GM19240 (cell line): ENCODE data around the gene PIP4K2C.

Source experiments
- DNase-seq: peaks from one replicate; pipeline ENCODE4 v3.0.0; 2011; ENCODE audit warnings: low spot score; ENCODE audit not compliant: insufficient read length

Gene PIP4K2C

GRCh38 chr12:57590864-57591781 is at the start of gene PIP4K2C:
Gene PIP4K2C, plus strand, starts transcription at chr12:57591192. Its CDS starts 98 bp downstream, at chr12:57591290.
- peak; percentile 89 for DNase-seq

GRCh38 chr12:57541717-57542116 is 49.3 kb upstream of the PIP4K2C start:
- DNase-seq: no peak

GRCh38 chr12:57543581-57543980 is 47.4 kb upstream of the PIP4K2C start:
- no peak for DNase-seq

GRCh38 chr12:57545809-57546437 is 45.1 kb upstream of the PIP4K2C start:
- no peak for DNase-seq

DNA sequence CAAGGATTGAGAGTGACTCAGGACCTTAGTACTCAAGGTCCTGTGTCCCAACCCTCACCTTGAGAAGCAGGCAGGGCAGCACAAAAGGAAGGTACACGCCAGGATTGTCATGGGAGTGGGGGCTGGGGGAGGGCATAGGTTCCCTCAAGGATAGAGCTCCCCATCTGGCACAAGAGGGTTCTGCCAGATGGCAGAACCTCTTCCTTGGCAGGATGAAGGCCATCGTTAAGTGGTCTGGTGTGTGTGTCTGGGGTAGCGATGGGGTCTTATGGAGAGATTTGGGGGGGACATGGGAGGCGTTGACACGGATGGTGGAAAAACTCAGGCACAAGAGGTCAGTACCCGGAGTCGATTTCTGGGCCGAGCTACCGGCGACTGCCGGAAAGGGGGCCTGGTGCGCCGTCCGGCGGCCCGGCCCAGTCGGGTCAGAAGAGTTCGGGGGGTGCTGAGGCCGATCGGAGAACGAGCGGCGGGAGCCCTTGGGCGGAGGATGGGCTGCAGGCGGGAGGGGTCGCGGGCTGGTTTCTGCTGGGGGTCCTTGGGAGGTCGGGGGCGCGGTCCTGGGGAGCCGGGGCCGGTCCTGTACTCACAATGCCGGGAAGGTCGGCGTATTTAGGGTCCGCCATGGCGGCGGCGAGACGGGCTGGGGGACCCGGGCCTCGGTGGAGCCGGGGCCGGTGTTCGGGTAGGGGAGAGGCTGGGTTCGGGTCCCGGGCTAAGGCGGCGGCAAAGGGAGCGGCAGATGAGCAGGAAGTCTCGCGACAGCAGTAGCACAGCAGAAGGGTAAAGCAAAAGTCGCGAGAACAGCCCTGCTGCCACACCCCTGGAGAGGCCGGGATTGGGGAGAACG is 44.3 kb upstream of the PIP4K2C start, which contains the start of gene DCTN2:
TSS of gene DCTN2 (minus strand) at position 755 of the 850 bp plus-strand sequence. CDS start at position 626, 129 bp downstream.
- DNase-seq: peak; percentile 100

- no peak for DNase-seq
Measured at GRCh38 chr12:57547288-57548012, 43.5 kb upstream of the PIP4K2C start.

DNA sequence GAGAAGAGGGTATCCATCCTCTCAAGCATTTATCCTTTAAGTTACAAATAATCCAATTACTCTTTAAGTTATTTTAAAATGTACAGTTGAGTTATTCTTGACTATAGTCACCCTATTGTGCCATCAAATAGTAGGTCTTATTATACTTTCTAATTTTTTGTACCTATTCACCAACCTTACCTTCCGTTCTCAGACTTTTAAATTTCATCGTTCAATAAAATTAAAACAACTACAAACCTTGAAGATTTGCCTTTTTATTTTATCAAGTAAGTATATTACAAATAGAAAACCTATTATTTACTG is 43.0 kb upstream of the PIP4K2C start:
- no peak for DNase-seq

GRCh38 chr12:57548488-57548887 is 42.5 kb upstream of the PIP4K2C start:
- DNase-seq: no peak

- no peak for DNase-seq
Measured at GRCh38 chr12:57549203-57549908, 41.6 kb upstream of the PIP4K2C start.

GRCh38 chr12:57549909-57550640 is 40.9 kb upstream of the PIP4K2C start, which contains the start of gene KIF5A:
Gene KIF5A, plus strand, starts transcription at chr12:57550044. Its CDS starts 228 bp downstream, at chr12:57550272.
- DNase-seq: peak; percentile 29

- no peak for DNase-seq
Measured at GRCh38 chr12:57550641-57551549, 40.1 kb upstream of the PIP4K2C start.

GRCh38 chr12:57551637-57552305 is 39.2 kb upstream of the PIP4K2C start:
- no peak for DNase-seq

DNA sequence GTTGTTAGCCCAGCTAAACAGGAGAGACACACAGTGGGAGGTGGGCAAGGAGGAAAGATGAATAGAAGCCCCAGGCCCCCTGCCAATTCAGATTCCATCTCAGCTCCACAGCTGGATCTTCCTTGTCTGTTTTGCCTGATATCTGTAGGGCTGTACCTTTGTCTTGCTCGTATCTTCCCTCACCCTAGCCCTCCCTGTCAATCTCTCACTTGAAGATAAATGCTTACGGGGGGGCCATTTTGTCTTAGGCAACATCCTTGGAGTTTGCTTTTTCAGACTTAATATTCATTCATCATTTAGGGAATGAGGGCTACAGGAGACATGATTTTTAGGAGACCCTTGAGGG is 38.7 kb upstream of the PIP4K2C start:
- no peak for DNase-seq

GRCh38 chr12:57552835-57553313 is 38.1 kb upstream of the PIP4K2C start:
- no peak for DNase-seq

GRCh38 chr12:57553343-57554202 is 37.4 kb upstream of the PIP4K2C start:
- DNase-seq: no peak

GRCh38 chr12:57554453-57554852 is 36.5 kb upstream of the PIP4K2C start:
- no peak for DNase-seq

DNA sequence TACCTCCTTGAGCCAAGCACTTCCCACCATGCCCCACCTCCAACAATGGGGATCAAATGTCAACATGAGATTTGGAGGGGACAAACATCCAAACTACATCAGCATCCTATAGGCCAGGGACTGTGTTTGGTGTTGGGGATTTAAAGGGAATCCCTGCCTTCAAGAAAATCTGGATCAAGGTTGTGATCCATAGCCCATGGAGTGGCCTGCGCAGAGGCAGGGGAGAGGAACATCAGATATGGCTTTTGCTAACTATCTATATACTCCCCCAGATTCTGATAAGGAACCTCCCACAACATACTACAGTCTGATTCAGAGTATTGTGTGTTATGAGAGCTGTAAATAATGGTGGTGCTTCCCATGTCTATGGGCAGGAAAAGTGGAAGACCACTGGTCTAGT is 36.1 kb upstream of the PIP4K2C start:
- DNase-seq: no peak
